ENCODE data around the gene IRF9. TPM values are rescaled to one million over a fixed set of nuclear protein-coding genes. Genes with fewer than 3 reads are reported as not detected.

Gene IRF9
- total RNA-seq, 2 donors from 2014 or later = 12.5 to 21.5 TPM

DNA sequence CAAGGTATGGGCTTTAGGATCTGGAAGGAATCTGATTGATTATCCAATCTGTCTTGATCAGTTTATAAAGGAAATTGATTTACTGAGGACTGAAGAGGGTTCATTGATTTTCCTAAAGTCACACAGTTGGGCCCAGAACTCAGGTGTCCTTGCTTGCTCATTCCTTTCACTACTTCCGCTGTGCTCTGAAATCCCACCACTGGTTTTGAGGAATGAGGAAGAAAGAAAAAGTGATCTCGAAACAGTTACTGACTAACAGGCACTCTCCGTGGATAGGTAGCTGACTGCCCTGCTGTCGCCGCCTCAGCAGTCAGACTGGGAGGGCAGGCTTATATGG lies 30.7 kb upstream of the IRF9 start, which contains the start of gene FITM1:
TSS of gene FITM1 (plus strand) at position 280 of the 337 bp plus-strand sequence. CDS start 905 bp downstream, outside the sequence.
- Histone ChIP-seq H3K27me3 (no peaks in the 10 kb centered on the region), H3K36me3 (replicated peaks in 1 of 2; ENCODE audit: insufficient read depth in 1 of 2, low read depth in 2 of 2) (no peaks in the 10 kb centered on the region), H3K9me3 (no peaks in the 10 kb centered on the region), H3K4me1 (peaks cover 35% of the 10 kb centered on the region), H3K27ac (peak within 1 kb of the TSS; percentile 85 to 96 (median 92)), H3K4me3 (no peak within 1 kb of the TSS)
- TF ChIP-seq POLR2A (IDR thresholded peaks at IDR 0.05) = no peak
- TF ChIP-seq, protein P1, sequence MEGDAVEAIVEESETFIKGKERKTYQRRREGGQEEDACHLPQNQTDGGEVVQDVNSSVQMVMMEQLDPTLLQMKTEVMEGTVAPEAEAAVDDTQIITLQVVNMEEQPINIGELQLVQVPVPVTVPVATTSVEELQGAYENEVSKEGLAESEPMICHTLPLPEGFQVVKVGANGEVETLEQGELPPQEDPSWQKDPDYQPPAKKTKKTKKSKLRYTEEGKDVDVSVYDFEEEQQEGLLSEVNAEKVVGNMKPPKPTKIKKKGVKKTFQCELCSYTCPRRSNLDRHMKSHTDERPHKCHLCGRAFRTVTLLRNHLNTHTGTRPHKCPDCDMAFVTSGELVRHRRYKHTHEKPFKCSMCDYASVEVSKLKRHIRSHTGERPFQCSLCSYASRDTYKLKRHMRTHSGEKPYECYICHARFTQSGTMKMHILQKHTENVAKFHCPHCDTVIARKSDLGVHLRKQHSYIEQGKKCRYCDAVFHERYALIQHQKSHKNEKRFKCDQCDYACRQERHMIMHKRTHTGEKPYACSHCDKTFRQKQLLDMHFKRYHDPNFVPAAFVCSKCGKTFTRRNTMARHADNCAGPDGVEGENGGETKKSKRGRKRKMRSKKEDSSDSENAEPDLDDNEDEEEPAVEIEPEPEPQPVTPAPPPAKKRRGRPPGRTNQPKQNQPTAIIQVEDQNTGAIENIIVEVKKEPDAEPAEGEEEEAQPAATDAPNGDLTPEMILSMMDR (IDR thresholded peaks at IDR 0.05) = no peak
- DNase-seq (no peak), ATAC-seq (no peak)
- intact Hi-C loops (cut with DNase I) = no loop called here
- WGBS, 2 donors = 59 to 92% methylated on average over 5 of the region's 5 CpGs

DNA sequence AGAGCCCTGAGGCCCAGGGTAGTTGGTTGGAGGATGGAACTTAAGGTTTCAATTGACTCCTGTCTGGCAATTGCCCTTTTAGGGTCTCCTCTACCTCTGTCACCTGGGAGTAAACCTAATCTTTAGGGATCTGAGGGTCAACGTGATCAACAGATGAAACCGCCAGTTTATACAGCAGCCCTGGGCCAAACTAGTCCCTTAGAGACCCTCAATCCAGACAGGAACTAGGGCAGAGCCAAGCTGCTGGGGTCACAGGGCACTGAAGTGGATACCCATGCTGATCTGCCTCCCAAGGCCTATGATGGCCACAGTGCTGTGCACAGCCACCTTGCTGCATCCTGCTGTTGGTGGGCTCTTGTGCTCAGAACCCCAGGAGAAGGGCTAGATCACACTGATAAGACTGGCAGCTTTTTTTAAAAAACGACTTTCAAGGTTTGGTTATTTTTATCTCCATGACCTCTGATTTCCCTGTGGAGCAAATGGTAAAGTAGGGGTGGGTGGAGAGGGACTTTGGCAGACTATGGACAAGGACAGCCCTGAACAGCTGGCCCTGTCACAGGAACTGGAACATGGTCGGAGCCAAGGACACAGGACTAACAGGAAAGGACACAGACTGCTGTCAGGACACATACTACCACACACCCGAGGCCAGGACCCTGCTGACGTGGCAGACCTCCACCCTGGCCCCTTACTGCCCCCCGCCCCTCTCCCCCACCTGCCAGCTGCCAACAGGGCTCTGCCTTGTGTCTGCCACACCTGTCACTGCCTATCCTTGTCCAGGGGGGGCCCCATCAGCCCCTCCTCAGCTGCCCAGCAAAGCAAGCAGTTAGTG lies 30.1 kb upstream of the IRF9 start:
- H3K4me3 ChIP-seq = no peak overlapping the region
- ATAC-seq = peak; percentile 57
- no peaks in the 10 kb centered on the region for H3K27me3 ChIP-seq
- H3K27ac ChIP-seq = peak overlapping the region; percentile 85 to 96 (median 92)
- TF ChIP-seq, protein P1 (IDR thresholded peaks at IDR 0.05) = no peak
- peak in 2 of 3 donors; percentile 40 to 59 for TF ChIP-seq POLR2A (IDR thresholded peaks at IDR 0.05)
- DNase-seq = peak; percentile 78 to 93 (median 90)
- H3K36me3 ChIP-seq (replicated peaks in 1 of 2; ENCODE audit: insufficient read depth in 1 of 2, low read depth in 2 of 2) = no peaks in the 10 kb centered on the region
- 6 to 25% methylated on average over 5 to 7 of the region's 7 CpGs for WGBS, 2 donors
- no peaks in the 10 kb centered on the region for H3K9me3 ChIP-seq
- H3K4me1 ChIP-seq = peaks cover 37% of the 10 kb centered on the region
- intact Hi-C loops (cut with DNase I) = no loop called here

DNA sequence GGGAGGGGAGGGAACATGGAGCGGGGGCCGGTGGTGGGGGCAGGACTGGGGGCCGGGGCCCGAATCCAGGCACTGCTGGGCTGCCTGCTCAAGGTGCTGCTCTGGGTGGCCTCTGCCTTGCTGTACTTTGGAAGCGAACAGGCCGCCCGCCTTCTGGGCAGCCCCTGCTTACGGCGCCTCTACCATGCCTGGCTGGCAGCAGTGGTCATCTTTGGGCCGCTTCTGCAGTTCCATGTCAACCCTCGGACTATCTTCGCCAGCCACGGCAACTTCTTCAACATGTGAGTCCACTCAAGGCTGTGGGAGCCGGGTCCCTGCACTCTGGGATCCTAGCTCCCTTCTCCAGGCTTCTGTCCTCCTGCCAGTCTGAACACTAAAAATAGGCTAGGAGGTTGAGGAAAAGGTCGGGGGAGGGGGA lies 29.5 kb upstream of the IRF9 start:
- WGBS, 2 donors = 45 to 53% methylated on average over 8 to 12 of the region's 15 CpGs
- peak overlapping the region; percentile 85 to 96 (median 92) for H3K27ac ChIP-seq
- H3K9me3 ChIP-seq = no peaks in the 10 kb centered on the region
- DNase-seq (no peak), ATAC-seq (no peak)
- no peaks in the 10 kb centered on the region for H3K36me3 ChIP-seq (replicated peaks in 1 of 2; ENCODE audit: insufficient read depth in 1 of 2, low read depth in 2 of 2)
- peaks cover 39% of the 10 kb centered on the region for H3K4me1 ChIP-seq
- no peaks in the 10 kb centered on the region for H3K27me3 ChIP-seq
- intact Hi-C loops (cut with DNase I) = no loop called here
- TF ChIP-seq POLR2A (IDR thresholded peaks at IDR 0.05) = no peak
- TF ChIP-seq, protein P1 (IDR thresholded peaks at IDR 0.05) = no peak
- H3K4me3 ChIP-seq = no peak overlapping the region

DNA sequence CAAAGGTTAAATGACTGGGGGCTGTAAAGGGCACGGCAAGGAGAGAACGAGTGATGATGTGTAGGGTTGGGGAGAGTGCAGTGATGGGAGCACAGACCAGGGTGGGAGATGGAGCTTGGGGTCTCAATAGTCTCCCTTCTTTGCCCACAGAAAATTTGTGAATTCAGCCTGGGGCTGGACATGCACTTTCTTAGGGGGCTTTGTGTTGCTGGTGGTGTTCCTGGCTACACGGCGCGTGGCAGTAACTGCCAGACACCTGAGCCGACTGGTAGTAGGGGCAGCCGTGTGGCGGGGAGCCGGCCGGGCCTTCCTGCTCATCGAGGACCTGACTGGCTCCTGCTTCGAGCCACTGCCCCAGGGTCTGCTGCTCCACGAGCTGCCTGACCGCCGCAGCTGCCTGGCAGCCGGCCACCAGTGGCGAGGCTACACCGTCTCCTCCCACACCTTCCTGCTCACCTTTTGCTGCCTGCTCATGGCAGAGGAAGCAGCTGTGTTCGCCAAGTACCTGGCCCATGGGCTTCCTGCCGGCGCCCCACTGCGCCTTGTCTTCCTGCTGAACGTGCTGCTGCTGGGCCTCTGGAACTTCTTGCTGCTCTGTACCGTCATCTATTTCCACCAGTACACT lies 28.9 kb upstream of the IRF9 start:
- Histone ChIP-seq H3K4me3 (no peak overlapping the region), H3K9me3 (no peaks in the 10 kb centered on the region), H3K4me1 (peaks cover 46% of the 10 kb centered on the region), H3K36me3 (replicated peaks in 1 of 2; ENCODE audit: insufficient read depth in 1 of 2, low read depth in 2 of 2) (no peaks in the 10 kb centered on the region), H3K27ac (peak overlapping the region; percentile 85 to 96 (median 92)), H3K27me3 (no peaks in the 10 kb centered on the region)
- DNase-seq = peak; percentile 76 to 90 (median 85)
- intact Hi-C loops (cut with DNase I) = no loop called here
- WGBS, 2 donors = 27 to 49% methylated on average over 13 to 24 of the region's 24 CpGs
- peak; percentile 53 to 61 (median 58) for TF ChIP-seq POLR2A (IDR thresholded peaks at IDR 0.05)
- TF ChIP-seq, protein P1 (IDR thresholded peaks at IDR 0.05) = no peak
- peak; percentile 18 for ATAC-seq
